Ascending aorta (tissue), 2 donors: ENCODE results near the gene C11orf68. TPM values are rescaled to one million over a fixed set of nuclear protein-coding genes. Genes with fewer than 3 reads are reported as not detected.

Experiments
- DNase-seq, 2 donors: peaks; one replicate each; pipeline ENCODE4 v3.0.0-alpha.2; 2019; ENCODE audit warnings: low spot score in 2 of 2
- H3K27ac ChIP-seq, 2 donors: fragments of 200-600 bp; sonication (generic); one replicate each; pipeline ENCODE4 v1.5.1; 2016 to 2017; ENCODE audit warnings: mild to moderate bottlenecking in 1 of 2
- H3K27me3 ChIP-seq: fragments of 200-600 bp; sonication (generic); one replicate; pipeline ENCODE4 v1.5.1; 2017
- H3K36me3 ChIP-seq, 2 donors: fragments of 200-600 bp; sonication (generic); one replicate each; pipeline ENCODE4 v1.5.1; 2016
- H3K4me1 ChIP-seq, 2 donors: fragments of 200-600 bp; sonication (generic); one replicate each; pipeline ENCODE4 v1.5.1; 2016 to 2017; ENCODE audit warnings: mild to moderate bottlenecking in 1 of 2
- H3K4me3 ChIP-seq, 2 donors: fragments of 200-600 bp; sonication (generic); one replicate each; pipeline ENCODE4 v1.5.1; 2016 to 2017; ENCODE audit warnings: mild to moderate bottlenecking in 1 of 2
- H3K9me3 ChIP-seq, 2 donors: fragments of 200-600 bp; sonication (generic); one replicate each; pipeline ENCODE4 v1.5.1; 2016
- intact Hi-C: fragments of 100-400 bp; cut with DNase I; formaldehyde crosslinking; loops from one replicate; pipeline ENCODE4 v1.15.1; 2023
- total RNA-seq: library from RNA; depleted of rRNA; stranded (reverse); fragments of >200 nt; gene quantifications from one replicate; pipeline ENCODE4 v1.1.0, GENCODE V29; 2016
- TF ChIP-seq, protein P1 (sequence below), 3 experiments: fragments of 200-600 bp in 2 of 3; fragments of 450-650 bp in 1 of 3; sonication (generic) in 2 of 3; IDR thresholded peaks; one replicate each; pipeline ENCODE4 v1.5.1; 2016 to 2019; ENCODE audit warnings: antibody characterized with exemption in 3 of 3, mild to moderate bottlenecking in 1 of 3, moderate library complexity in 1 of 3

The C11orf68 gene
- total RNA-seq, 1 donor from 2014 or later = 25.3 TPM

DNA sequence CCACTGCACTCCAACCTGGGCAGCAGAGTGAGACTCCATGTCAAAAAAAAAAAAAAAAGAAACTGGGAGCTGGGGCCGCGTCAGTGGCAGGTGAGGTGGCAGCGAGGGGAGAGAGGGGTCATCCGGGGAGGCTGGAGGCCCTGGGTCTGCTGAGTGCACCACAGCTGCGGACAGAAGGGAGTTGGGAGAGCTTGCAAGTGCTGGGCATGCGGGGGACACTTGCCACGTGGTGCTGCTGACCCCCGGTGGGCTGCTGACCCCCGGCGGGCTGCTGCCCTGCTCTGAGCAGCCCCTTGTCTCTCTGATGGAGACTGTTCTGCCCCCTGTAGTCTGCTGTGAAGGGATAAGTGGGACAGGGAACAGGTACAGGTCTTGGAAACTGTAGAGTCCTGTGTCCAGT is 3.0 kb upstream of the C11orf68 start:
- Histone ChIP-seq H3K36me3 (peaks cover 12 to 20% of the 10 kb centered on the region in 2 donors), H3K9me3 (no peaks in the 10 kb centered on the region), H3K27me3 (no peaks in the 10 kb centered on the region), H3K27ac (no peak overlapping the region), H3K4me3 (no peak overlapping the region), H3K4me1 (peaks cover 24 to 26% of the 10 kb centered on the region in 2 donors)
- DNase-seq = no peak
- TF ChIP-seq, protein P1, sequence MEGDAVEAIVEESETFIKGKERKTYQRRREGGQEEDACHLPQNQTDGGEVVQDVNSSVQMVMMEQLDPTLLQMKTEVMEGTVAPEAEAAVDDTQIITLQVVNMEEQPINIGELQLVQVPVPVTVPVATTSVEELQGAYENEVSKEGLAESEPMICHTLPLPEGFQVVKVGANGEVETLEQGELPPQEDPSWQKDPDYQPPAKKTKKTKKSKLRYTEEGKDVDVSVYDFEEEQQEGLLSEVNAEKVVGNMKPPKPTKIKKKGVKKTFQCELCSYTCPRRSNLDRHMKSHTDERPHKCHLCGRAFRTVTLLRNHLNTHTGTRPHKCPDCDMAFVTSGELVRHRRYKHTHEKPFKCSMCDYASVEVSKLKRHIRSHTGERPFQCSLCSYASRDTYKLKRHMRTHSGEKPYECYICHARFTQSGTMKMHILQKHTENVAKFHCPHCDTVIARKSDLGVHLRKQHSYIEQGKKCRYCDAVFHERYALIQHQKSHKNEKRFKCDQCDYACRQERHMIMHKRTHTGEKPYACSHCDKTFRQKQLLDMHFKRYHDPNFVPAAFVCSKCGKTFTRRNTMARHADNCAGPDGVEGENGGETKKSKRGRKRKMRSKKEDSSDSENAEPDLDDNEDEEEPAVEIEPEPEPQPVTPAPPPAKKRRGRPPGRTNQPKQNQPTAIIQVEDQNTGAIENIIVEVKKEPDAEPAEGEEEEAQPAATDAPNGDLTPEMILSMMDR (IDR thresholded peaks at IDR 0.05) = no peak
- intact Hi-C loops = no loop called here

DNA sequence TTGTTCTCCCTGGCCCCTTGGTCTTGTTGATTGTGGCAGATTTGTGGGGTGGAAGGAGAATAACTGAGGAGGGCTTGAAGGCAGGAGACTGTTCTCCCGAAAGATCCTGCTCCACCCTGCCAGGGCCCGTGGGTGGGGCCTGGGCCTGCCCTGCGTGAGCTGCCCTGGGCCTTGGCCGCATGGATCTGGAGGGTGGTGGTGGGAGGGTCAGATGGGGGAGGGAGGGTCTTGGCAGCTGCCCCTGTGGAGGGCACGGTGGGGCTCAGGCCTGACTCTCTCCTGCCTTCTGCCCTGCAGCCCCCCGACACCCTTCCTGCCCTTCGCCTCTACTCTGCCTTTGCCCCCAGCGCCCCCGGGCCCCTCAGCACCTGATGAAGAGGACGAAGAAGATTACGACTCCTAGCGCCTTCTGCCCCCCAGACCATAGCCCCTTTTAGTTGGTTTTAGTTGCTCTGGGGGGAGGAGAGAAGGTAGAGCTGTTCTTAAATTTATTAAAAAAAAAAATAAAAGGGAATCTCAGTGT is 2.2 kb upstream of the C11orf68 start:
- peaks cover 12 to 20% of the 10 kb centered on the region in 2 donors for H3K36me3 ChIP-seq
- H3K4me1 ChIP-seq = peaks cover 32 to 34% of the 10 kb centered on the region in 2 donors
- no peak for DNase-seq
- no peaks in the 10 kb centered on the region for H3K9me3 ChIP-seq
- H3K27ac ChIP-seq = peak overlapping the region in 1 of 2 donors; percentile 6
- H3K27me3 ChIP-seq = no peaks in the 10 kb centered on the region
- intact Hi-C loops = no loop called here
- H3K4me3 ChIP-seq = peak overlapping the region; percentile 0 to 88
- TF ChIP-seq, protein P1 (IDR thresholded peaks at IDR 0.05) = no peak

DNA sequence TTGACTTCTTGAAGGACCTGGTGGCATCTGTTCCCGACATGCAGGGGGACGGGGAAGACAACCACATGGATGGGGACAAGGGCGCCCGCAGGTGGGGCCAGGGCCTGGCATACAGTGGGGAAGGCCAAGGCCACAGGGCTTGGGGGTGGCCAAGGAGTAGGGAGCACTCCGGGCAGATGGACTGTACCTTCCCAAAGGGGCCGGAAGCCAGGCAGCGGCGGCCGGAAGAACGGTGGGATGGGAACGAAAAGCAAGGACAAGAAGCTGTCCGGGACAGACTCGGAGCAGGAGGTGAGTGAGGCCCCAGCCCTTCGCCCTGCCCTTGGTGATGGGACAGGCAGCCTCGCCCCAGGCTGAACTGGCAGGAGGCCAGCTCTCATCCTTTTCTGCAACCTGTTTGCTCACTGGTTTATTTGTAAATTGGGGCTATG is 1.5 kb upstream of the C11orf68 start:
- TF ChIP-seq, protein P1 (IDR thresholded peaks at IDR 0.05) = no peak
- DNase-seq = no peak
- no peaks in the 10 kb centered on the region for H3K9me3 ChIP-seq
- H3K4me3 ChIP-seq = peak overlapping the region; percentile 79 to 88
- H3K36me3 ChIP-seq = peaks cover 12 to 20% of the 10 kb centered on the region in 2 donors
- intact Hi-C loops = no loop called here
- H3K27ac ChIP-seq = peak overlapping the region; percentile 6 to 87
- no peaks in the 10 kb centered on the region for H3K27me3 ChIP-seq
- H3K4me1 ChIP-seq = peaks cover 36 to 38% of the 10 kb centered on the region in 2 donors

DNA sequence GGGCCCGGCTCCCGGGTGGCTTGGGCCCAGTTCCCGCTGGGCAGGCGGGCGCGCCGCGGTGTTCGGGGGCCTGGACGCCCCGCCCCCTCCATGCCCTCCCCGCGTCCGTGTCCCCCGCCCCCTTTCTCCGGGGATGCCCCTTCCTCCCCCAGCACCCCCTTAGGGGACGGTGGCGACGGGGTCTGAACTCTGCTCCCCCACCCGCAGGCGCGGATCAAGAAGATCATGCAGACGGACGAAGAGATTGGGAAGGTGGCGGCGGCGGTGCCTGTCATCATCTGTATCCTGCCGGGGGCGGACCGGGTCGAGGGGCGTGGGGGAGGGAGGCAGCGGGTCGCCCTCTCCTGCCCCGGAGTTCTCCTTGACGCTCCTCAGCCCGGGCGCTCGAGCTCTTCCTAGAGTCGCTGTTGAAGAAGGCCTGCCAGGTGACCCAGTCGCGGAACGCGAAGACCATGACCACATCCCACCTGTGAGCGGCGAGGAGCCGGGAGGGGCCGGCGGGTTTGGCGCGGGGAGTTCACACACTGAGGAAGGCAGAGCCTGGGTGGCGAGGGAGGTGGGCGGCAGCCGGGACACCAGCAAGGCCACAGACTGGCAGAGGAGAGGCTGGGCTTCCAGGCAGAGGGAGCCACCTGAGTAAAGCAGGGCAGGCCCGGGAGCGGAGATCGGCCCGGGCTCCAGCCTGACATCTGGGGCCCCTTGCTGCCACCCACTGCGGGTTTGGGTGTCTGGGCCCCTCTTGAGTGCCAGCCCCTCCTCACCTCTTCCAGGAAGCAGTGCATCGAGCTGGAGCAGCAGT is 910 bp upstream of the C11orf68 start:
- peak in 1 of 2 donors; percentile 78 for DNase-seq
- H3K4me1 ChIP-seq = peaks cover 42 to 43% of the 10 kb centered on the region in 2 donors

DNA sequence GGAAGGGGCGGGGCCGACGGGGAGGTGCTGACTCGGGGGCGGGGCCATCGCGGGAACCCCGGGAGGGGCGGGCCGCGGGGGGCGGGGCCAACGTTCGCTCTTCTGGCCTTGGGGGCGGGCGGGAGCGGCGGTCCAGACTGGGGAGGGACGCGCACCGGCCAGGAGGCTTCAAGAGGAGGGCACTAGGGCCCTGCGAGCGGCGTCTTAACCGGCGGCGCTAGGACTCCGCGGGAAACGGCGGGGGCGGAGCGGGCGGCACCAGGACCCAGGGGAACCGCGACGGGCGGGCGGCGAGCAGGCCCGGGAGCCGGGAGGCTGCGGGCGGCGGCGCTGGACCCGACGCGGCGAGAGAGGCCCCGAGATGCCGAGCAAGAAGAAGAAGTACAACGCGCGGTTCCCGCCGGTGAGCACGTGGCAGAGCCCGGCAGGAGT is 295 bp upstream of the C11orf68 start, which contains the start of gene DRAP1:
TSS of gene DRAP1 (plus strand) at position 286 of the 432 bp plus-strand sequence. CDS start at position 362, 76 bp downstream.
- H3K4me3 ChIP-seq = peak within 1 kb of the TSS; percentile 79 to 98
- intact Hi-C loops = loop anchor here (1.0 to 5.0 kb wide), 9 partner anchors 19 to 892 kb away; partner anchors contain the start of genes CFL1, FIBP, FOSL1 and KAT5
- H3K27me3 ChIP-seq = no peaks in the 10 kb centered on the region
- peaks cover 12 to 20% of the 10 kb centered on the region in 2 donors for H3K36me3 ChIP-seq
- peak within 1 kb of the TSS; percentile 96 to 98 for H3K27ac ChIP-seq
- peaks cover 43 to 45% of the 10 kb centered on the region in 2 donors for H3K4me1 ChIP-seq
- TF ChIP-seq, protein P1 (IDR thresholded peaks at IDR 0.05) = peak in 1 of 3 experiments; percentile 2
- H3K9me3 ChIP-seq = no peaks in the 10 kb centered on the region
- DNase-seq = peak; percentile 93 to 99

More for the DNA sequence above, 910 bp upstream of the C11orf68 start:
- peak overlapping the region; percentile 79 to 88 for H3K4me3 ChIP-seq
- peak overlapping the region; percentile 77 to 87 for H3K27ac ChIP-seq
- no peaks in the 10 kb centered on the region for H3K27me3 ChIP-seq
- no peaks in the 10 kb centered on the region for H3K9me3 ChIP-seq
- TF ChIP-seq, protein P1 (IDR thresholded peaks at IDR 0.05) = no peak
- peaks cover 12 to 20% of the 10 kb centered on the region in 2 donors for H3K36me3 ChIP-seq
- intact Hi-C loops = loop anchor here (1.0 to 5.0 kb wide), 9 partner anchors 19 to 893 kb away; partner anchors contain the start of genes CFL1, FIBP, FOSL1 and KAT5
